Rectal smooth muscle tissue (tissue), 1 donor: ENCODE results near the gene LRRC61.
"Not testable (repeated sequence)": the region's sequence is repeated elsewhere in the genome, so short reads cannot be mapped to it uniquely, and the experiment has no call there.

ENCODE experiments used
- H3K27ac ChIP-seq: one replicate; pipeline ENCODE4 v1.7.0; 2013; ENCODE audit warnings: low read depth, low read length, inconsistent platforms
- H3K27me3 ChIP-seq: one replicate; pipeline ENCODE4 v1.7.0; 2013; ENCODE audit warnings: low read length; ENCODE audit not compliant: control insufficient read depth, insufficient read depth
- H3K36me3 ChIP-seq: one replicate; pipeline ENCODE4 v1.7.0; 2013; ENCODE audit warnings: low read length; ENCODE audit not compliant: control insufficient read depth, insufficient read depth
- H3K4me1 ChIP-seq: one replicate; pipeline ENCODE4 v1.7.0; 2013; ENCODE audit warnings: low read length; ENCODE audit not compliant: control insufficient read depth, insufficient read depth
- H3K4me3 ChIP-seq: one replicate; pipeline ENCODE4 v1.7.0; 2013; ENCODE audit warnings: low read length
- H3K9ac ChIP-seq: one replicate; pipeline ENCODE4 v1.7.0; 2013; ENCODE audit warnings: low read length

The LRRC61 gene

DNA sequence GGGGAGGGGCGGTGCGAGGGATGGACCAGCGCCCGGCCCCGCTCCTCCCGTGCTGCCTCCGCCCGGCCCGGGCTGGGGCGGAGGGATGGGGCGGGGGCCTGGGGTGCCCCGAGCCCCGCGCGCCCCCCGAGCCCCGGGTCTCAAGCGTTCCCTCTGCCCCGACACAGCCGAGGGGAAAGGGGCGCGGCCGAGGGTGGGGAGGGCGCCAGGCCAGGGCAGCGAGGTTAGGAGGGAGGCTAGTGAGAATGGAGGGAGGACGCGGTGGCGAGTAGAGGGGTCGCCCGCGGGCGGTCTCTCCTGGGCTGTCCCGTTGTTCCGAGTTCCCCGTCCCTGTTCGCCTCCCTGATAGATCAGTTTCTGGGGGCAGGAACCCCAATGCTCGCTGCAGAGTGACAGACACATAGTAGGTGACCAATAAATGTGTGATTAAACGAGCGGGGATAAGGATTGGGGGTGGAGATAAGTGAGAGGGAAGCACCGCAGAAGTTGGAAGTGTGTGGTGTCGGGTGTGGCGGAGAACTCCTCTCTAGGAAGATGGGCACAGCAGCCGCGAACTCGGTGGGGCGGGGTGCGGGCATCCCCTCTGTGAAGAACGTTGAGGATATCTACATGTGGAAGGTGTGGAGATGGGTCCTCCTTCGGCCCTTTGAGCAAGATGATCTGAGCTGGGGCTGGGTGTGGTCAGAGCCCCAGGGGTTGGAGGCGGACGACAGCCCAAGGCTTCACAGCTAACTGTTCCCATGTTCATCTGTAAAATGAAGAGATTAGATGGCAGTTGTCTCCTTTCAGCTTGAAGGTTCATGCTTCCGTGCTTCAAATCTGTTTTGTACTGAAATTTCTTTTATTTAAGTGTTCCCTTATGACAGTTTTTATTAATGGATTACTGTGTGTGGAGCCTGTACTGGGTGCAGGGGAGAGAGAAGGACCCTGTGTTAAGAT is 56.6 kb downstream of the LRRC61 start:
- H3K27ac ChIP-seq: peak overlapping the region; percentile 82

DNA sequence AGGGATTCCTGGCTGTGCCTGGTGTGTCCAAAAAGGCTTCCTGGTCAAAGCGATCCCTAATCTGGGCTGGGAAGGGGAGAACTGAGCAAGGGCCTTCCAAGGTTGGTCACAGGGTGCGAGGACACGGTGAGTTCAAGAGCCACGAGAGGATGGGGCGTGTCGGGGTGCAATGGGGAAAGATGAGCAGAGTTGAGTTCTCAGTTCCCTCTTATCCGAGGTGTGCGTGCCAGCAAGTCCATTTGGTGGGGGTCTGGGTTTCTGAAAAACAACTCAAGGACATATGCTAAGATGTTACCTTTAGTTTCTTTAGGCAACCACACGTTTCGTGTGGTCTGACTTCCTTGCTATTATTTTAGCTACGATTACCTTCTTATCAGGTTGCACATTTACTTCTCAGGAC is 57.3 kb downstream of the LRRC61 start:
- Histone ChIP-seq H3K27ac (no peak overlapping the region), H3K9ac (peak overlapping the region; percentile 7), H3K27me3 (no peaks in the 10 kb centered on the region), H3K4me1 (peaks cover 12% of the 10 kb centered on the region), H3K4me3 (peak overlapping the region; percentile 87), H3K36me3 (no peaks in the 10 kb centered on the region)

More for the DNA sequence above, 56.6 kb downstream of the LRRC61 start:
- Histone ChIP-seq H3K9ac (peak overlapping the region; percentile 53), H3K27me3 (no peaks in the 10 kb centered on the region), H3K4me1 (peaks cover 12% of the 10 kb centered on the region), H3K36me3 (no peaks in the 10 kb centered on the region), H3K4me3 (peak overlapping the region; percentile 87)

DNA sequence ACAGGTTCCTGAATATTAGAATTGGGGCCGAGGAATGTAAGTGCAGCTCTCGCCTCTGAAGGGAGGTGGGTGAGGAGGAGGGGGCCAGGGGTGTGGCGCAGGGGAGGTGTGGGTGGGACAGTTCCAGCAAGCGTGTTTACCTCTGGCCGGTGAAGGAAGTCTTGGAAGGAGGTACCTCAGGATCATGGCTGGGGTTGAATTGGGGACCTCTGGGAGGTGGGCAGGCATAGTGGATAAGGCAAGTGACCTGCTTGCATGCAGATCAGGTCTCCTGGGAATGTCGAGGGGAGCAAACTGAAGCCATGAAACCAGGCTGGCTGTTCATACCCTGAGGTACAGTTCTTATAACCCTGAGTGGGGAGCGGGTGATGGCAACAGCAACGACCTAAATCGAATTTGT is 57.9 kb downstream of the LRRC61 start:
- Histone ChIP-seq H3K27ac (no peak overlapping the region), H3K4me3 (no peak overlapping the region), H3K4me1 (peaks cover 12% of the 10 kb centered on the region)

DNA sequence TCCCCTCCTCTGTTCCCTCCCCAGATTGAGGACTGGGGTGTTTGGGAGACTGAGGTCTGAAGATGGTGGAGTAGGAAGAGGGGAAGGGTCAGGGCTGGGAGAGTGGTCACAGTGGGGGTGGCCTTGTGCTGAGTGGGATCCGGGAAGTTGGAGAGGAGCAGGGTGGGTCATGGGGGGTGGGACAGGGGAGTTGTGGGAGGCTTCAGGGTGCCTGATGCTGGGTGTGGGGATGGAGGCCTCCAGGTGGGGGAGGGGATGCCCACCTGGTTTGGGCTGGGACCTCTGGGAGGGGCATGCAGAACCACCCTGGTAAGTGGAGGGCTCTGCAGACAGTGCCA is 58.6 kb downstream of the LRRC61 start:
- H3K9ac ChIP-seq: no peak overlapping the region
- peaks cover 12% of the 10 kb centered on the region for H3K4me1 ChIP-seq
- H3K27me3 ChIP-seq: no peaks in the 10 kb centered on the region
- no peaks in the 10 kb centered on the region for H3K36me3 ChIP-seq
- H3K27ac ChIP-seq: no peak overlapping the region
- H3K4me3 ChIP-seq: no peak overlapping the region

More for the DNA sequence above, 57.9 kb downstream of the LRRC61 start:
- Histone ChIP-seq H3K27me3 (no peaks in the 10 kb centered on the region), H3K9ac (no peak overlapping the region), H3K36me3 (no peaks in the 10 kb centered on the region)

DNA sequence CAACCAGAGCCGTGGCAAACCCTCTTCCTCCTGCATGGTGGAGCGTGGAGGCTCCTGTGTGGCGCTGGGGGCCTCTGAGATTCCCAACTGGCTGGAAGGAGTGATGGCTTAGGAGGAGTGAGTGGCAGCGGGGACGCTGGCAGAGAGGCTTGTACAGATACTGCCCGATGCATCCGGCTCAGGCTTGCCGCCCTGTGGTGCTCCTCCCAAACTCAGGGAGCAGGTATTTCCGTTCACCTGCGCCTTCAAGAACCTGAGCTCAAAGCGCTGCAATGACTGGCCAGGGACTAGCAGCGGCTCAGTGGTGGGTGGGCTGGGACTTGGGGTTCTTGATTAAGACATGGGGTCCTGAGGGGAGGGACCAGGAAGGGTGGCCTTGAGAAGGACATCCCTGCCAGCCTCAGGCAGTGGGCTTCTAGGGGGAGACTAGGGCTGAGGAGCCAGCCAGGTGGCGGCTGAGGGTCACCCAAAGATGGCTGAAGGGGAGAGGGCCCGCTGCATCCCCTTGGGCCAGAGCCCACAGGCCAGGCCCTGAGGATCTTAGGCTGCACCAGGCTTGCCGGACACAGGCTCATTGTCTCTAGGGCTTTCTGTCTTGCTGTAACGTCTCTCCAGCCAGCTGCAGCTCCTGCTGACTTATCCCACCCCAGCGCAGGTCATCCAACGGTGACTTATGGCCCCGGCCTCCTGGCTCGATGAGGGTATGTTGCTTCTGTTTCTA is 59.1 kb downstream of the LRRC61 start:
- Histone ChIP-seq H3K36me3 (no peaks in the 10 kb centered on the region), H3K4me3 (peak overlapping the region; percentile 9), H3K27me3 (no peaks in the 10 kb centered on the region), H3K4me1 (peaks cover 12% of the 10 kb centered on the region), H3K9ac (no peak overlapping the region), H3K27ac (no peak overlapping the region)

DNA sequence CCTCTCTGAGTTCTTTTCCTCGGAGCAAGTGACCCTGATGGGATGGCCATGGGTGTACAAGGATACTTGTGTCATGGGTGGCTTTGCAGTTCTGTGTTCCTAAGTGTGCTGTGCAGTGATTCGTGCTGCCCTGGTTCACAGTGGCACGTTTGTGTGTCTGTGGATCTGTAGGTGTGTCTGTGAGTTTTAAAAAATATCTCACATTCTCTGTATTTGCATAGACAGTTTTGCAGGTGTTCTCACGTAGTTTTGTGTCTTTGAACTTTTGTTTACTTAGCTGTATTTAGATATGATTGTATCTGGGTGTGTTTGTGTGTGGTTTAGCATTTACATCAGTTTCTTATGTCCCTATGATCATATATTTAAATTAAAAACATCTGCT is 59.7 kb downstream of the LRRC61 start:
- H3K27me3 ChIP-seq: no peaks in the 10 kb centered on the region
- no peak overlapping the region for H3K9ac ChIP-seq
- no peak overlapping the region for H3K27ac ChIP-seq
- no peak overlapping the region for H3K4me3 ChIP-seq
- H3K36me3 ChIP-seq: no peaks in the 10 kb centered on the region
- peaks cover 12% of the 10 kb centered on the region for H3K4me1 ChIP-seq

DNA sequence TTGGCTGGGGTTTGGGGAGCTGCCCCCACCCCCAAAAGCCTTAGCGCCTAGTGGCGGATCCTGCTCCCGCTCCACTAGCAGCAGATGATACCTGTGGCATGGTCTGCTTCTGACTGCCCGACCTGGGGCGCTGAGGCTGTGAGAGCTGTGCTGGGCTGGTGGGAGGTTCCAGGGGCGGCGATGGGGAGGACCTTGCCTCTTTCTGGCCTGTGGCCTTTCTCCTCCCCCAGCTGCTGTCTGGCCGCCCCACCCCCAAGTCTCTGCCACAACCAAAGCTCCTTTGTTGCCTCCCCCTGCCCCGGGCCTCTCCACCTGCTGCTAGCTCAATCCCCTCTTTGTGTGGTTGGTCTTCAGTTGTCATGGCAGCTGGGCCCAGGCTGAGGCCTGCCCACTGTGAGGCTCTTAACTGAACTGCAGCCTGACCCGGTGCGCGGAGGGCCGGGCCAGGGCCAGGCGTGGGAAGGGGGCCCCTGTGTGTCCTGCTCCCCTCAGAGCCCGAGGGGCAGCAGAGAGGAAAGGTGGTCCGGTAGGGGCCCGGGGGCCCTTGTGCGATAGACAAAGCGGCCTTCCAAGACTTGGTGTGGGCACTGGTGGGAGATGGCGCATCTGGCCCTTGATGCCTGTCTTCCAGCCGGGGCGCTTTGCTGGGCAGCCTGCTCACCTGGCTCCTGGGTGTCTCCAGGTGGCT is 60.7 kb downstream of the LRRC61 start:
- Histone ChIP-seq H3K4me1 (peaks cover 11% of the 10 kb centered on the region), H3K4me3 (no peak overlapping the region), H3K27me3 (no peaks in the 10 kb centered on the region), H3K27ac (peak overlapping the region; percentile 6), H3K36me3 (no peaks in the 10 kb centered on the region), H3K9ac (no peak overlapping the region)

DNA sequence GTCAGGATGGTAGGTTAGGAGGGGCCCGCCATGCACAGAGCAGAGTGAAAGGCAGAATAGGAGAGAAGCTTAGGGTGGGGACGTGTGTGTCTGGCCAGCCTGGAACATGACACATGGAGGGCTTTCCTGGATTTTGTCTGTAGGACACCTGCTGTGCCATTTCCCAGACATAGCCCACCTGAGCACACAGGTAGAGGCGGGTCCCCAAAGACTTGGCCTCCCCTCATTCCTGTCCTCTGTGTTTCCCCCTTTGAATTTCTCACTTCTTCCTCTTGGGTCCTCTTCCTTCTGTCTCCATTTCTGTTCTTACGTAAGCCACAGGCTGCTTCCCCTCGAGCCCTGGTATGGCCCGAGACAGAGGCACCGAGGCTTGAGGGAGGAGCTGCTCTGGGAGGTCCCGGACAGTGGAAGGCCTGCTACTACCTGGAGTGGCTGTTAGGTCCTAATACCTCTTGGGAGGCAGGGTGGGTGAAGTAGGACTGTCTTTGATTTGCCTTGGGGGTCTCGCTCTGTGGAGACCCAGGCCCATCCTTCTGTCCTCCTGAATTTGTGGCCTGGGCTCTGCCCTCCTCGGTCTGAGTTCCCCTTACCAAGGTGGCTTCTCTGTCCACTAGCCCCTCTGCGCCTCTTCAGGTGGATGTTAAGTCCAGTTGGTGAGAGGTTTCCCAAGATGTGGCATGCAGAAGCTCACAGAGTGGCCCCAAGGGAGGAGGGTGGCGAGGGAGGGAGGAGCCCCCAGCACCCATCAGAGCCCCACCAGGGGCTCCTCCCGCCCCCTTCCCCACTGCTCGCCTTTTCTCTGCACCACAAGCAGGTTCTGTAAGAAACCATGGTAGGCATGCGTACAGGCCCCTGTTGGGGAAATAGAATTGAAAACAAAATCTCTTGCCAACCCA is 61.5 kb downstream of the LRRC61 start:
- H3K36me3 ChIP-seq: no peaks in the 10 kb centered on the region
- H3K27me3 ChIP-seq: no peaks in the 10 kb centered on the region
- H3K9ac ChIP-seq: no peak overlapping the region
- H3K4me3 ChIP-seq: no peak overlapping the region
- peaks cover 16% of the 10 kb centered on the region for H3K4me1 ChIP-seq
- H3K27ac ChIP-seq: peak overlapping the region; percentile 6

DNA sequence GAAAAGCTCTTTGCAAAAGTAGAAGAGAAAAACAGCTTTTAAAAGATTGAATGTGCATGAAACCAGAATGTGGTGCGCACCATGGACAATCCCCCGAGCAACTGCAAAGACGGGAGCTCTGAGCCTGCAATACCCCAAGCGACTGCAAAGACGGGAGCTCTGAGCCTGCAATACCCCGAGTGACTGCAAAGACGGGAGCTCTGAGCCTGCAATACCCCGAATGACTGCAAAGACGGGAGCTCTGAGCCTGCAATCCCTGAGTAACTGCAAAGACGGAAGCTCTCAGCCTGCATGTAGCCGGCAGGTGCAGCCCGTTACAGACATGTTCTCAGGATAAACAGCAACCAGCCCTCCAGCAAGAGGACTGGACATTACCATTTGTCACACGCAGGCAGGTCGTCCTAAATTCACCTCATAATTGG is 62.2 kb downstream of the LRRC61 start:
- Histone ChIP-seq H3K9ac (no peak overlapping the region), H3K27me3 (no peaks in the 10 kb centered on the region), H3K27ac (no peak overlapping the region), H3K4me3 (no peak overlapping the region), H3K4me1 (peaks cover 12% of the 10 kb centered on the region), H3K36me3 (no peaks in the 10 kb centered on the region)

DNA sequence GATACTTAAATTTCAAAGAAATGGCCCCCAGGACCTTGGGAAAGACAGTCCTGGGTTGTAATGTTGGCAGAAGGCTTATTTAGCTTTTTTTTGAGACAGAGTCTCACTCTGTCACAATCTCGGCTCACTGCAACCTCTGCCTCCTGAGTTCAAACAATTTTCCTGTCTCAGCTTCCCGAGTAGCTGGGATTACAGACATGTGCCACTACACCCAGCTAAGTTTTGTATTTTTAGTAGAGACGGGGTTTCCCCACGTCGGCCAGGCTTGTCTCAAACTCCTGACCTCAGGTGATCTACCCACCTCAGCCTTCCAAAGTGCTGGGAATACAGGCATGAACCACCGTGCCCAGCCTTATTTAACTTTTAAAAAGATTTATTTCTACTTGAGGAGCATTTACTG is 62.7 kb downstream of the LRRC61 start:
- H3K4me3 ChIP-seq, H3K27me3 ChIP-seq, H3K27ac ChIP-seq, H3K9ac ChIP-seq, H3K36me3 ChIP-seq: not testable (repeated sequence)
- peaks cover 10% of the 10 kb centered on the region for H3K4me1 ChIP-seq
